ENCODE data around the gene BHLHA15. TPM values are rescaled to one million over a fixed set of nuclear protein-coding genes. Genes with fewer than 3 reads are reported as not detected.

The BHLHA15 gene
- total RNA-seq, 2 donors from 2014 or later: 247 to 584 TPM

GRCh38 chr7:98224701-98225181, 13.5 kb downstream of the BHLHA15 start:
- H3K27ac ChIP-seq: no peak overlapping the region
- H3K4me3 ChIP-seq: no peak overlapping the region
- H3K9me3 ChIP-seq: no peaks in the 10 kb centered on the region
- DNase-seq (no peak), ATAC-seq (no peak)
- intact Hi-C loops (cut with DNase I): no loop called here
- H3K4me1 ChIP-seq: peaks cover 25% of the 10 kb centered on the region
- TF ChIP-seq POLR2A (IDR thresholded peaks at IDR 0.05) (no peak), CTCF (IDR thresholded peaks at IDR 0.05) (no peak)
- no peaks in the 10 kb centered on the region for H3K27me3 ChIP-seq
- 87% methylated on average over 19 of the region's 21 CpGs; no CpG with 5 or more reads in 1 of the 2 donors for WGBS, 2 donors
- H3K36me3 ChIP-seq (replicated peaks in 1 of 2; ENCODE audit: insufficient read depth in 1 of 2, low read depth in 2 of 2): peaks cover 0 to 5% of the 10 kb centered on the region in 2 donors

DNA sequence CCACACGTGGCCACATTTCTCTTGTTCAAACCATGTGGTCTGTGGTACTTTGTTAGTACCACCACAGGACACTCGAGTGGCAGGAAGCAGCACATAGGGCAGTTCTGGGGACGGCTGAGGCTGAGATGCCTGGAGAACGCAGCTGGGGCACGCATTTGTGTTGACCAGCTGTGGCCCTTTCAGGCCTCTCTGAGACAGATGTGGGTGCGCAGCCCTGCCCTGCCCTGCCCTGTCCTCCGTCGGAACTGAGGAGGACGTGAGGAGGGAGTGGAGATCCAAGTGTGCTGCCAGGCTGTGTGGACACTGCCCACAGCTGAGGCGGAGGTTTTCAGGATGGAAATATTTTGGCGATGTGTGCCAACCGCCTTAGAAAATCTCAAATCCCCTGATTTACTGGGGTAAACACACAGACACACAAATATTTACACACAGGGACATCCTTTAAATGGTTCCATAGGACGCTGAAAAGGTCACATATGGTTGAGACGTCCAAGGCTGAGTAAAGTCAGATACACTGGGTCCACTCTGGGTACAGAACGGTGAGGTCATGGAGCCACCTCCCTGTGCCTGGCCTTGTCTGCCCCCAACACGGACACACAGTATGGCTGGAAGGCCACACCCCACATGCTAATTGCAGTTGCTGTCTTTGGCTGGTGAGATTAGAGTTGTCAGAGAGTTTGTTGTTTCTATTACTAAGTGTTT, 14.8 kb downstream of the BHLHA15 start:
- Histone ChIP-seq H3K4me3 (no peak overlapping the region), H3K36me3 (replicated peaks in 1 of 2; ENCODE audit: insufficient read depth in 1 of 2, low read depth in 2 of 2) (peaks cover 0 to 5% of the 10 kb centered on the region in 2 donors), H3K4me1 (peaks cover 28% of the 10 kb centered on the region), H3K27ac (no peak overlapping the region), H3K9me3 (no peaks in the 10 kb centered on the region), H3K27me3 (no peaks in the 10 kb centered on the region)
- no peak for DNase-seq
- 84 to 86% methylated on average over 15 to 16 of the region's 16 CpGs for WGBS, 2 donors
- ATAC-seq: no peak
- TF ChIP-seq POLR2A (IDR thresholded peaks at IDR 0.05): no peak
- TF ChIP-seq CTCF (IDR thresholded peaks at IDR 0.05): no peak
- intact Hi-C loops (cut with DNase I): no loop called here

DNA sequence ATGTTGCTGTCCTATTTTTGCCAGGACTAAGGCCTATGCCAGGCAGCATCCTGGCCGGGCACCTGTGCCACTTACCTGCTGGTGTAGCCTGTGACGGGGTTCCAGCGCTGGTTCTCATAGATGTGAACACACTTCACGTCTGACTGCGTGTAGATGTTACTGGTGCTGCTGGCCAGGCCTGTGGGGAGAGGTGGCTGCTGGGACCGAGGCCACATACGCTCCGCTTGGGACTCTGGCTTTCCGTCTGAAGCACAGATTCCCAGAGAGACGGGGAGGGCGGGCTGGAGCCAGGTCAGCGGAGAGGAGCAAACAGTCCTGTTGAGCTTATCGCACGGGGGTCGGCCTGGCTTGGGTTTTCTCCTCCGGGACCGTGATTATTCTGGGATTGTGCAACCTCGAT, 16.7 kb downstream of the BHLHA15 start:
- H3K9me3 ChIP-seq: no peaks in the 10 kb centered on the region
- TF ChIP-seq CTCF (IDR thresholded peaks at IDR 0.05) (no peak), POLR2A (IDR thresholded peaks at IDR 0.05) (no peak)
- 53 to 67% methylated on average over 13 to 18 of the region's 18 CpGs for WGBS, 2 donors
- peaks cover 28% of the 10 kb centered on the region for H3K4me1 ChIP-seq
- H3K27me3 ChIP-seq: no peaks in the 10 kb centered on the region
- H3K36me3 ChIP-seq (replicated peaks in 1 of 2; ENCODE audit: insufficient read depth in 1 of 2, low read depth in 2 of 2): no peaks in the 10 kb centered on the region
- DNase-seq: peak; percentile 58 to 66 (median 61)
- intact Hi-C loops (cut with DNase I): no loop called here
- H3K27ac ChIP-seq: peak overlapping the region; percentile 72 to 87 (median 82)
- no peak overlapping the region for H3K4me3 ChIP-seq
- peak; percentile 34 for ATAC-seq

DNA sequence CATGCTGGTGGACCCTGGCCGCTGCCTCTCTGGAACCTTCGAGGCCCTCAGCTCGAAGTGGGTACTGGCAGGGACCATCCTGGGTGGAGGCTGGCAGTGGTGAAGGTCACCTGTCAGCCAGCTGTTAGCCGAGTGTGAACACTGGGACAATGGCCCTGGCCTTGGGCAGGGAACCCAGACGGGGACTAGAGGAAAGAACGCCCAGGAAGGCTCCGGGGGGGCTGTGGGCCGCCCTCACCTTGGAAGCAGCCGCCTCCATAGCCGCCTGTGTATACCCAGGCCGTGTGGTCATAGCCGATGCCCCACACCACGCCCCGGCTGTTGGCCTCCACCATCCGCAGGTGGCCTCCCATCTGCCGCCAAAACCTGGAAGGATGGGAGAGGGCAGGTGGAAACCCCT, 17.6 kb downstream of the BHLHA15 start:
- peak; percentile 90 to 93 (median 92) for DNase-seq
- peak; percentile 93 for ATAC-seq
- Histone ChIP-seq H3K27ac (peak overlapping the region; percentile 72 to 87 (median 82)), H3K4me3 (no peak overlapping the region), H3K27me3 (no peaks in the 10 kb centered on the region), H3K4me1 (peaks cover 28% of the 10 kb centered on the region), H3K36me3 (replicated peaks in 1 of 2; ENCODE audit: insufficient read depth in 1 of 2, low read depth in 2 of 2) (no peaks in the 10 kb centered on the region), H3K9me3 (no peaks in the 10 kb centered on the region)
- intact Hi-C loops (cut with DNase I): no loop called here
- 65% methylated on average over 16 of the region's 16 CpGs; no CpG with 5 or more reads in 1 of the 2 donors for WGBS, 2 donors
- TF ChIP-seq CTCF (IDR thresholded peaks at IDR 0.05) (no peak), POLR2A (IDR thresholded peaks at IDR 0.05) (peak in 1 of 3 donors; percentile 14)

Data from body of pancreas (tissue), 4 donors.